Superior temporal gyrus (tissue), 1 donor: ENCODE results near the gene ATP7B.

Experiments used
- DNase-seq: peaks from one replicate; pipeline ENCODE4 v3.0.0-alpha.2; 2016; ENCODE audit errors: extremely low spot score

Gene ATP7B

DNA sequence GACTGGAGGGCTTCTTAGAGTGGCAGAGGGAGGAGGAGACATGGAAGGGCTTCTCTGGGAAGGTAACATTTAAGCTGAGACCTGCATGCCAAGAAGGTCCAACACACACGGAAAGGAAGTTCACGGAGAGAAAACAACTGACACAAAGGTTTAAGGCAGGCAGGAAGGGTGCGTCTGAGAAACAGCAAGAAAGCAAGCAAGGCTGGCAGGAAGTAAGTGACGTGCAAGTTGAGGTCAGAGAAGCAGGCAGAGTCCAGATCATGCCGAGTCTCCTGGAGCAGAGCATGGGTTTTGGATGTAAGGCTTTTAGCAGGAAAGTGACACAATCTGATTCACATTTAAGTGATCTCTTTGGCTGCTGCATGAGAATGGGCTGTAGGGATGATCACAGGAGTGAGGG lies 60.5 kb downstream of the ATP7B start:
- no peak for DNase-seq

DNA sequence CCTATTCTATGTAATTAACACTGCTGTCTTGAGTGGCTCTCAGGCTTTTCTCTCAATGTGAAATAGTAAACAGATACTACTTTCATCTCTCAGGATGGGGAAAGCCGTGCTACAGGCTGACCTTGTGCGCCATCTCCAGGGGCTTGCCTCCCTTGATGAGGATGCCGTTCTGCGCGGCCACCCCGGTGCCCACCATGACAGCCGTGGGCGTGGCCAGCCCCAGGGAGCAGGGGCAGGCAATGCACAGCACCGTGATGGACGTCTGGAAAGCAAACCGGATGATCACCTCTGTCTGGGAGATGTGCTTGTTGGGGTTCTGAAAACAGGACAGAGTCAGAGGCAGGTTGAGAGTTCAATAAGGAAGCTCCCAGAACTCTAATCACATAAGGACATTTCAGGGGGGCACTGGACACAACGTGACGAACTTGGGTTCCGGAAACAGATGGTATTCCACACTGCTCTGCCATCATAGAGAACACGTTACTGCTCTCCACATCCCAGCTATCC lies 65.0 kb downstream of the ATP7B start:
- no peak for DNase-seq

DNA sequence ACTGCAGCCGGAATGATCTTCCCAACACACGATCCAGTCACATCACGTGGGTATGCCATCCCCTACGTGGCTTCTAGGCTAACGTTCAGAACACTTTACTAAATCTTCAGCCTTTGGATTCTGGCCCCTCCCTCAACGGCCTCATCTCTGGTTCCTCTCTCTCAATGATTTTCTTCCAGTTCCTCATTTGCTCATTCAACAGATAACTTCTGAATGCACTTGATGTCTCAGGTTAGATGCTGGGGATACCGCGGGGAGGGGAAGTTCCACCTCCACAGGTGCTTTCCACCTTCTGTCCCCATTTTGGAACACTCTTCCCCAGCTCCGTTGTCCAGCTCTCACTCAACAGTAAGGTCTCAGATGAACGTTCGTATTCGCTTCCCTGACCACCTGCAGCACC lies 66.1 kb downstream of the ATP7B start:
- no peak for DNase-seq

DNA sequence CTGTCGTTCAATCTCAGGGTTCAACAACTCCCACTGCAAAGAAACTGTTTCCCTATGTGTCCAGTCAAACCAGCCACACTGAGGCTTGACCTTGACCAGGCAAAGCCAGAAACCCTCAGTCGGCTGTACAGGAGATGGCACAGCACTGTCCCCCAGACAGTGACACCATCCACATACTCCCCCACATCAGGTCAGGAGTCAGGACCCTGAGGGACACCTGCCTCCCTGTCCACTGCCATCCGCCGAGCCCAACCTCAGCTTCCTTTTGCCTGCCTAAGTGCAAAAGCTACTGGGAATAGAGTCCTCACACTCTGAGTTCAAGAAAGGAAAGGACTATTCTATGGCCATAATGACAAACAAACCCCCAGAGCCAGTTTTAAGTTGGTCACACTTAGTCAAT lies 66.8 kb downstream of the ATP7B start:
- no peak for DNase-seq

DNA sequence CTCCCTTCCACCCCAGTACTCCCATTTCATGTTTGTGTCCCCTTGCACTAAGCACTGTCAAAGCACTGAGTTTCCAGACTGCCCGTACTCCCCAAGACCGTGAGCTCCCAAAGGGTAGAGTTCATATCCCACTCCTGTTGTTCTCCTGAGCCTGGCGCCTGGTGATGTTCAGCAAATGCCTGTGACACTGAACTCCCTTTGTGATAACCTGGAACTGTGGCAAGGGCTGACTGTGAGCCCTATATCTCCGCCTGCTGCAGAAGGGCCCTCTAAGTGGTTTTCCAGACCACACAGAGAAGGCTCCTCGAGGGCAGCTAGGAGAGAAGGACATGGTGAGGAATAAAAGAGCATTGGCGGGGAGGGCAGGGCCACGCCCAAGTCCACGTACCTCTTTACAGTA lies 67.5 kb downstream of the ATP7B start:
- no peak for DNase-seq

DNA sequence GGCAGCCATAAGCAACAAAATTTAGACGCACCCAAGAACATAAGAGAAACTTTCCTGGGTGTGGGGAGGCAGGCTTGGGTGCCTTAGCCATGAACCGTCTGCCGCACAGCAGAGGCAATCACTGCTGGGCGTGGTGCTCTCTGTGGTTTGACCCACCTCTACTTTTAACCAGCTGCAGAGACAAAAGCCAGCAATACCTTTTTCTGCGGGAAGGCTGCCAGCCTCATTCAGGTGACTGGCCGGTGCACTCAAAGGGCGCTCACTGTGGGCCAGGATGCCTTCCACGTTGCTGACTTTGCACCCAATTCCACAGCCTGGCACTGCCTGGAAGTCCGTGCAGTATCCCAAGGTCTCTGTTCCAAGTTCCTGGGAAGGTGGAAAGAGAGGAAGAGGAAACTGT lies 69.1 kb downstream of the ATP7B start:
- DNase-seq, result no peak

DNA sequence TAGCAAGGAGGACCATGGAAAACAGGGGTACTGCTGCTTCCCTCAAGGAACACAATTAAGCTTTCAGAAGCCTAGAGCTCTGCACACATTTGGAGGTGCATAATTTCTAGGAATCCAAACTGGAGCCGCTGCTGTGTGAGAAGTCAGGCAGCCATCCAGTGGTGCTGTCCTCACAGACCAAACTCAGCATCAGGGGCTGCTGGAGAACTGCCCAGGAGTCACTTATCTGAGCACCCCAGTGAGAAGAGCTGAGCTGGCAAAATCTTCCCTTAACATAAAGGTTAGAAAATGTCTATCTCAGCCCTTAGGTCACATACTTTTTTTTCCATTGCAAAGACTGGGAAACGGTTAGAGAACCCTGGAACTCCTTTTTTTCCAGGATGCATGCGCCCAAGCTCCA lies 72.8 kb downstream of the ATP7B start:
- no peak for DNase-seq

DNA sequence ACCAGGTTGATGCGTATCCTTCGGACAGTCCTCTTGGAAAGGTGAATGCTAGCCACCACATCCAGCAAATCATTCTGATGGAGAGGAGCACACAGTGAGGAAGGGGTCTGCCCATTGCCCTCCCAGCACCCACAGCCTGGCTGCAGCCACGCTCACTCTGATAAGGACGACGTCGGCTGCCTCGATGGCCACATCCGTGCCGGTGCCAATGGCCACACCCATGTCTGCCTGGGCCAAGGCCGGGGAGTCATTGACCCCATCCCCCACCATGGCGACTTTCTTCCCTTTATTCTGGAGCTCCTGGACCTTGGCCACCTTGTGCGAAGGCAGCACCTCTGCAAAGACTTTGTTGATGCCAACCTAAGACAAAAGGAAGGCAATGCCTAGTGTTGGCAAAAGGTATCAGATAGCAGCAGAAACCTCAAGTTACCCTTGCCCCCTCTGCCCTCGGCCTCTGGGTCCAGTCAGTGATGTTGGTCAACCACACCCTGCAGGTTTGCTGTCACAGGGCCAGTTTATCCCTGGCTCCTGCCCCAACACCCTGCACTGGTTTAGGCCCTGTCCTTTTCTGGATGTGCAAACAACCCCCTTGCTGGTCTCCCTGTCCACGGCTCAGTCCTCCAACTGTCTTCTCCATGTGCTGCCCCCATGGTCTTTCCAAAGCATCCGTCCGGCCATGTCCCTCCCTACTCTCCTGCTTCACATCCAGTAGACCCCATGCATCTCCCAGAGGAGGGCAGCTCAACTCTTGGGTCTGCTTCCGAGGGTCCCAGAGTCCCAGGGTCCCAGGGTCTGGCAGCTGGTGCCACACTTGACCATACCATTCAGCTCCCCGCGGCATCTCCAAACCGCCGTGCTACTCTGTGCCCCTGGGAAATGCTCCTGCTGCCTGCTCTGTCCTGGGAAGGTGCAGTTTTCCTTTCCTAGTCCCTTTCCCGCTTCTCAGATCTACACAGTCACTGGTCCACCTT lies 73.6 kb downstream of the ATP7B start:
- DNase-seq, result no peak

DNA sequence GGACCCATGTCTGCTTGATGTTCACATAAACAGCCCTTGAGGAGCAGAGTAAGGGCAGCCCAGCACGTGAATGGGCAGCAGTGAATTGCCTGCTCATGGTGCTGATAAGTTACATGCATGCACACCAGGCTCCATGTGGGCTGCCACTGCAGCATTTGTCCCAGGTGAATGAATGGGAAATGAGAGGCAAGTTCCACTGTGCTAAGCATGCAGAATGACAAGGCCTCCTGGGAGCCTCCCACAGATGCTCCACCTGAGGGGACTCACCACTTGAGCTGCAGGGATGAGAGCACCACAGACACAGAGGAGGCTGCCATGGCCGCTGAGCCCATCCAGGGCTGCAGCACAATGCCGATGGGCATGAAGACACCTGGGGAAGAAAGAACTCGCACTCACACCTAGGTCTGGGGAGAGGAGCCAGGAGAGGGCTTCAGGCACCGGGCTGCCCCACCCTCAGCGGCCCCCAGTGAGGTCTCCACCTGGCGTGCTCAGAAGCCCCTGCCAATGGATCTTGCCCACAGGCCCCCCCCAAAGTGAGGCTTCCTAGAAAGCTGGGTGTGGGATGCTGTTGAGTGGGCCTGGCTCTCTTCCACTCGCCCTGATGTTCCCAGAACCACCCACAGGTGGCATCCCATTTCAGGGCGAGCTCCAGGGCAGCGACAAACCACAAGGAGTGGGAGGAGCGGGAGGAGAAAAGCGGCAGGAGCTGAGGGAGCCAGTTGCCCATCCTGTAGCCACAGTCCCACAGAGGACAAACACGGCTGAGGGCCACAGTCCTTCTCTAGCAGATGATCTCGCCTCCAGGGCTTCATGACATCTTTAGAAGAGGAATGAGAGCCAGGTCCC lies 75.7 kb downstream of the ATP7B start:
- DNase-seq, result no peak

DNA sequence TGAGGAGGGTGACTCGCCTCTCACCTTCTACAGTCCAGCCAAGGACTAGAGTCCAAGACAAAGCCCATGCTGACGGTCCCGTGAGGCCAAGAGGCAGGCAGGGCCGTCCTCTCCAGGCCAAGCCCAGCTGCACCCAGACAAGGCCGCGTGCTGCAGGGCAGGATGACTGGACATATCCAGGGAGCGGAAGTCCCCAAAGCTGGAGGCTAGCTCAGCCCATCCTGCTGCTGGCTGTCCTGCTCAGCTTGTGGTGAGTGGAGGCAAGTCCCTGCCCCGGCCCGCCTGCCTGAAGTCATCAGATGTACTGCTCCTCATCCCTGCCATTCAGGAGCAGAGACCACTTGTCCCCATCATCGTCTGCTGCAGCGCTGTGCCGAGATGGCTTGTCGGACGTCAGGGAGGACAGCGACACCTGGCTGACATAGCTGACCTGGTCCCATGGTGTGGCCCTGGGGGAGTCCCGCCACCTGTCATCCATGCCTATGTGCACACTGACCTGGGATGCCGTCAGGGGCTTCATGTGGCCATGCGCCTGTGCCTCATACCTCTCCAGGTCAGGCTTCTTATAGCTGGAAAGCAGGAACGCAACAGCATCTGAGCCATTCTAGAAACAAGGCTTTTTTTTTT lies 76.7 kb downstream of the ATP7B start:
- DNase-seq, result no peak

DNA sequence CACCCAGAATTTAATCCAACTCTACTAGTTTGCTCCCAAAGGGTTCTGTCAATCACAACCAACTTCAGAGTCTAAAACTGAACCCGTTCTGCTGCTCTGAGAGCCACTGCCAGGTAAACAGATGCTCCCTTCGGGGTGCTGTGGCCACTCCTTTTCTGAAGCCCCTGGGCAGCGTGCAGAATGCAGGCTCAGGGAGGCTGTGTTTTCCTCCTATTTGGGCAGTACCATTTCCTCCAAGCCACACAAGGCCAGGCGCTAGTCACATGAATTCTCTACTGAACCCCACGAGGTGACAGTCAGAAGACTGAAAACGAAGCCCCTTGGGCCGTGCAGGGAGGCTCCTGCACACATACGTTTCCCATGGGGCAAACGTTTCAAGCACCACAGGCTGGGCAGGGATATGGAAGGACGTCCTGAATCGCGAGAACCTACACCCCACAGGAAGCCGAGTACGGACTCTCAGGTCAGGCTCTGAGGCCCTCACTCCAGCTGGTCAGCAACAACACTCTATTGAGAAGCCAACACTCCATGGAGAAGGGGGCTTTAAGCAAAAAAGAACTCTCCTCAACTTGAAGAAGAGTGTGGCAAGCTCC lies 77.7 kb downstream of the ATP7B start:
- DNase-seq, result no peak

DNA sequence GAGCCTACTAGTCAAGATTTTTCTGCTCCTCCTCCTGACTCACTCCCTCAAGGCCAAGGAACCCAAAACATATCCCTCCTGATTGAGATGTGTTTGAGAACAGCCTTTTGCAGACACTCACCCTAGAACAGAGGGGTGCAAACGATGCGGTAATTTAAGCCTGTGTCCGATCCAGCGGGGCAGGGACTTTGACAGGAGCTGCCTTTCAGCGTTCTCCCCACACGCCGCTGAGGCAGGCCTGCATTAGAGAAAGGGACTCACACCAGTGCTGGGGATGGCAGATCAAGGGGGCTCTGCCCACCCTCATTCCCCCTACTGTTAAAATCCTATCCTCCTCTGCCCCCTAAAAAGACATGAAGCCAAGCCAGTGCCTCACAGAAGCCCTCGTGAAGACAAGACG lies 79.0 kb downstream of the ATP7B start:
- DNase-seq, result no peak

DNA sequence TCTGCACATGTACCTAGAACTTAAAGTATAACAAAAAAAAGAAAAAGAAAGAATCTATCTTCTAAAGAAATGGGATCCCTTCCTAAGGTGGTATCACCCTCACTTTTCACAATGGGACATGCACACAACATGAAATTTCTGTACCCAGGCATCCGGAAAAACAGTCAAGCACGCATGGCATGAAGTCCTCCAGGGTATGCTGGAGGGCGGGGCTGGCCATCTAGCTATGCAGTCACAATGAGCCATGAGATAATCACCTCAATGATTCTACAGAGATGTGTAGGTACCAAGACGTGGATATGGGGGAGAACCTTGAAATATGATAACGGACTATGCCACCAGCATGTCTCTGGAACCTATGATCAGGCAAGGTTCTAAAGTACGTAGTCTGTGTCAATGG lies 79.6 kb downstream of the ATP7B start:
- no peak for DNase-seq

DNA sequence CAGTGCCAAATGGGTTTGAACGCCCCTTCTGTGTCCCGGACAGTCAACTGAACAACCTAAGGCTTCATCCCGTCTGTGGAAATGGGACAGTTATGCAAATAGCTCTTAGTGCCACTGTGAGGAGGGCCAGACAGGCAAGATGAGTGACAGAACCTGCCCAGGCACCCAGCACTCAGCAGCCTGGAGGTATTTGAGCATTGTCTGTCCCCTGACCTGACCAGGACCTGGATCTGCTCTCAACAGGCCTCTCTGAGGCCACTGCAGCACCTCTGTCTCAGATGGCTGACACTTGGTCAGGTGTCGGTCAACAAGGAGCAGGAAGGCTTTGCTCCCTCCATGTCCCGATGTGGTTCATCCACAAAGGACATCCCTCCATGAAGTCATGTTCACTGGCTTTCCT lies 81.6 kb downstream of the ATP7B start:
- no peak for DNase-seq

DNA sequence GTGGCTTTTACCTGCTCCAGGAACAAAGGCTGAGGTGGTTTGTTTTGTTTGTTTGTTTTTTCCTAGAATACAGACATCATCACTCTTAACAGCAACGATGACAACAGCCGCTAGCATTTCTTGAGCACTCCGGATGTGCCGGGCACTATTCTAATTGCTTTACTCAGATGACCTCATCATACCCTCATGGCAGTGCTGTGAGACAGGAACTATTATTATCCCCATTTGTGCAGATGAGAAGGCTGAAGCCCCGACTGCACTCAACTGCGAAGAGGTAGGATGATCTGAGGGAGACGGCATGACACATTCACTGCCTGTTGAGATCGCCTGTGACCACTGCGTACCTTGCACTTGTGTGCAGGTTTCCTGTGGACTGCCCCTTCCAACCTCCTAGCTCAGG lies 83.0 kb downstream of the ATP7B start:
- DNase-seq, result no peak

DNA sequence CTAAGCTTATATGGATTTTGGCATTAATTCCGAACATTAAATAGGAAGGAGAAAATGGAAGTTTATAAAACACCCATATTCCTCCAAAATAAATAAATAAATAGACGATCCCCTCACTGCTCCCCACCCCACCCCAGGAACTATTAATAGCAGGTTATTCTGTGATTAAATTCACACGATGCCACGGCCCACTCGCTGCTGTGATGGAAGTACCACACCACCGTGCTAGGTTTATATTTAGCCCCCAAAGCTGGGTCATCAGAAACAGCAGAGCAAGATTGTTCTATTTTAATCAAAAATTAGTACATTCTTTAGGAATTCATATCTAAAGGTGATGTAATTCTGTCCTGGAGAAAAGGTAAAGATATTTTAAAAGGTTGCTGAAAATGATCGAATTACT lies 84.1 kb downstream of the ATP7B start:
- no peak for DNase-seq

DNA sequence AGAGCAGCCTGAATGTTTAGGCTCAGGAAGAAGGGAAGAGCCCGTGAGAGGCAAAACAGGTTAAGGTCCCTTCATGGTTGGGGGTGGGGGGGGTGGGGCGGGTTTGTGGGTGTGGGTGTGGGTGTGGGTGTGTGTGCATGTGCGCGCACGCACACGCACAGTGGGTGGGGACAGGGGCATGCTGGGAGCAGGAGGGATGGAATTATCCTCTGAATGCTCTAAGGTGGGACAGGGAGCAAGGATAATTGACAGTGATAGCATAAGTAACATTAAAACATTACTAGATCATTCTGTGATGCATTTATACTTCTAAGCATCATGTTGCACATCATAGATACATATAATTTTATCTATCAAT lies 84.7 kb downstream of the ATP7B start:
- no peak for DNase-seq

DNA sequence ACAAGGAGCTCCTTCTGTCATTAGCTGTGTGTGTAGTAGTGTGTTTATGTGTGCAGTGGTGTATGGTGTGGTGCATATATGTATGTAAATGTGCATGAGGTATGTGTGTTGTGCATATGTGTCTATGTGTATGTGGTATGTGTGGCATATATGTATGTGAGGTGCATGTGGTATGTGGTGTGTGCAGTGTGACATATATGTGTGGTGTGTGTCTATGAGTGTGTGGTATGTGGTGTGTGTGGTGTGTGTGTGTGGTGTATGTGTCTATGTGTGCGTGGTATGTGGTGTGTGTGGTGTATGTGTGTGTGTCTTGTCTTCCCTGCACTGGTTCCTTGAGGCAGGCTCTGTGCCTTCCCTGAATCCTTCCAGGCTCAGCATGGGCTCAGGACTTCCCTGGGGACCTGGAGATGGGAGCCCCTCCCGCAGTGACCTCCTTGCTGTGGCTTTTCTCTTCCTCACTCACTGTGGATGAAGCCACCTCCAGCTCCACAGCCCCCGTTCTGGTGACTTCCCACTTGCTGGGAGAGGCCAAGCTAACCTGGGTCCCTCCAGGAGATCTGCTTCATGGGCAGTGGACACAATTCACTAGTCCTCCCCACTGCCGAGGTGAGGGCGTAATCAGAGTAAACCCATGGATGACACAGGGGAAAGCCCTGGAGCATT lies 85.3 kb downstream of the ATP7B start:
- DNase-seq, result no peak

DNA sequence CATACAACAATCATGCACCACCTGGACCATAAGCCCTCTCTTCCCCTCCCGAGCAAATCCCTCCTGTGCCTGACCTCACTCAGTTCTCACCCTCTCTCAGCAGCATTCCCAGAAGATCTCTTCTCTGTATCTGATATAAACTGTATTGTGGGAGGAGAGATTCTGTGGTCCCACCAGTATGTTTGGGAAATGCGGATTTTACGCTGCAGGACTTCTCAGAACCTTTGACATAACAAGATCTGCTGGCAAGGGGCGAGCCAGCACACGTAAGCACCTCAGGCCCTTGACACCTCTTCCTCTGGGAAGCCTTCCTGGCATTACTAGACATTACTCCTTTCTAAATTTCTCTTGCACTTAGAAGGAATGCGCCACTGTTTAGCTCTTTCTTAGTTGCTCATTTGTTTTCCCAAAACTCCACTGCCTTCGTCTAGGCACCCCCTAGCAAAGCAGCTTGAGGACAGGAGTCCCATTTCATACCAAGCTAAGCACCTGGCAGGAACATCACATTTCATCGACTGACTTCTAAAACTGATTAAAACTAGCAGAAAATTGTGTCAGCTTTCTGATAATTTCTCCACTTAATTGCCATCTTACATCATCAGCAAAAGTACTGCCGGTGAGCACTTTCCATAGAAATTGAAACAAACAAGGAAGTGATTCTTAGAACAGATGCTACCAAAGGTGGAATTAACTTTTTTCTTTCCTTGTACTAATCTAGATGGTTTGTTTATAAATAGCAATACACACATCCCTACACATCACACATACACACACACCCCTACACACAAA lies 86.3 kb downstream of the ATP7B start:
- DNase-seq, result no peak

DNA sequence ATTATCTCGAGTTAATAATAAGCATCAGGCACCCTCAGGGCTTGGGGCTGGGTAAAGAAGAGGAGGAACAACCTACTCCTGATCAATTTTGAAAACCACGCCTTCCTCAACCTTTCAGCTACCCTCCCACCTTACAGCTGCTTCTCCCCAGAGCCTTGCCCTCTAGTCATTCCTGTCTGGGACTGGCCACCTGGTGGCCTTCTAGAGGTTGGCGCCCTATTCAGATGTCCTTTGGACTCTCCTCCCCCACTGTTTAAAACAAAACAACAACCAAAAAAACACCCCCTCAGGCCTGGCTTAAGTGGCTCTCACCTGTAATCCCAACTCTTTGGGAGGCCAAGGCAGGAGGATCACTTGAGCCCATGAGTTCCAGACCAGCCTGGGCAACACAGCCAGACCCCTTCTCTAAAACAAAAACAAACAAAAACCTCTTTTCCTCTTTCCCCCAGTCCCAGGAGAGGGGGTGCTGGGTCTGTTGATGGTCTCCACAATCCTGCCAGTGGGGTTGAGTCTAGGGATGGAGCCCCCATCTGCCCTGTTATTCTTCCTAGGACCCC lies 87.2 kb downstream of the ATP7B start:
- no peak for DNase-seq
